Endothelial cell of umbilical vein (primary cell): ENCODE results near the gene PLPP3. TPM values are rescaled to one million over a fixed set of nuclear protein-coding genes. Genes with fewer than 3 reads are reported as not detected.
A peak's percentile ranks its signal among the peaks of the same experiment; 100 is the strongest.

Experiments used
- BruUV-seq: library from RNA; stranded (reverse); fragments of 400-500 nt; replicated peaks from 2 replicates; lab custom pipeline; 2021; lab: Mats Ljungman, UMichigan
- CTCF ChIA-PET: fragments of 300-600, 350-600 bp; sonication (Branson Sonifier 250); formaldehyde crosslinking; loops from one replicate; lab custom pipeline; 2021; ENCODE audit warnings: antibody characterized with exemption, inconsistent platforms; lab: Charles Lee
- POLR2A ChIA-PET: fragments of 300-600, 350-600 bp; sonication (Branson Sonifier 250); formaldehyde crosslinking; loops from one replicate; lab custom pipeline; 2021; ENCODE audit warnings: antibody characterized with exemption, inconsistent platforms; lab: Charles Lee
- DNase-seq: peaks from one replicate; pipeline ENCODE4 v3.0.0-alpha.2; 2011; ENCODE audit warnings: low read depth, low spot score
- FAIRE-seq: peaks from 2 replicates; lab custom pipeline; 2011; peaks lifted over from hg19 to GRCh38; lab: Jason Lieb, UNC
- H2AFZ ChIP-seq: 2 replicates; pipeline ENCODE4 v1.6.0; 2012; ENCODE audit warnings: low read depth, low read length, control low read depth, inconsistent platforms
- H3K27ac ChIP-seq: 2 replicates; pipeline ENCODE4 v1.5.1; 2011; ENCODE audit warnings: low read depth, mild to moderate bottlenecking, control low read depth, low read length, moderate library complexity; ENCODE audit not compliant: insufficient read depth
- H3K27me3 ChIP-seq, 2 experiments: 2 replicates each; pipeline versions ENCODE4 v1.6.0 to v1.6.1; 2011; ENCODE audit warnings: low read length in 2 of 2, mixed read lengths in 1 of 2; ENCODE audit not compliant: control insufficient read depth in 2 of 2, insufficient read depth in 2 of 2
- H3K36me3 ChIP-seq, 2 experiments: 2 replicates in 1 of 2; 3 replicates in 1 of 2; pipeline ENCODE4 v1.5.1; 2011; ENCODE audit warnings: low read length in 2 of 2, mild to moderate bottlenecking in 1 of 2, moderate library complexity in 1 of 2; ENCODE audit not compliant: control insufficient read depth in 2 of 2, insufficient read depth in 2 of 2; ENCODE audit errors: extremely low read depth in 1 of 2
- H3K4me1 ChIP-seq: 3 replicates; pipeline ENCODE4 v1.5.1; 2011; ENCODE audit warnings: mild to moderate bottlenecking, low read length; ENCODE audit not compliant: control insufficient read depth, insufficient read depth; ENCODE audit errors: extremely low read depth
- H3K4me2 ChIP-seq: 2 replicates; pipeline ENCODE4 v1.6.1; 2011; ENCODE audit warnings: low read length, control low read depth, mixed read lengths; ENCODE audit not compliant: insufficient read depth
- H3K4me3 ChIP-seq, 3 experiments: fragments of 200-600 bp in 1 of 3; sonication (generic), shearing (Covaris generic) in 1 of 3; replicated peaks in 1 of 3; 2 replicates each; pipeline ENCODE4 v1.5.1; 2011 to 2016; ENCODE audit warnings: control low read depth in 3 of 3, low read length in 3 of 3, mild to moderate bottlenecking in 2 of 3, inconsistent platforms in 1 of 3, low read depth in 1 of 3, moderate library complexity in 1 of 3; ENCODE audit not compliant: insufficient read depth in 1 of 3
- H3K79me2 ChIP-seq: 2 replicates; pipeline ENCODE4 v1.6.0; 2012; ENCODE audit warnings: low read length, inconsistent platforms; ENCODE audit not compliant: control insufficient read depth, insufficient read depth
- H3K9ac ChIP-seq: replicated peaks from 2 replicates; pipeline ENCODE3; 2011; ENCODE audit warnings: low read length, control low read depth; ENCODE audit not compliant: insufficient read depth; ENCODE audit errors: extremely low read depth
- H3K9me1 ChIP-seq: replicated peaks from 3 replicates; pipeline ENCODE4 v1.6.0; 2011; ENCODE audit warnings: mild to moderate bottlenecking, low read length; ENCODE audit not compliant: control insufficient read depth, insufficient read depth; ENCODE audit errors: extremely low read depth
- H3K9me3 ChIP-seq: replicated peaks from 2 replicates; pipeline ENCODE4 v1.5.1; 2012; ENCODE audit warnings: low read length, inconsistent platforms; ENCODE audit not compliant: control insufficient read depth, insufficient read depth
- H4K20me1 ChIP-seq: replicated peaks from 2 replicates; pipeline ENCODE3; 2011; ENCODE audit warnings: mild to moderate bottlenecking, low read length; ENCODE audit not compliant: control insufficient read depth, insufficient read depth; ENCODE audit errors: extremely low read depth
- FOS ChIP-seq: IDR thresholded peaks from 2 replicates; pipeline ENCODE4 v1.6.1; 2011; ENCODE audit warnings: mild to moderate bottlenecking, low read length, moderate library complexity, borderline replicate concordance; ENCODE audit not compliant: insufficient read depth
- GATA2 ChIP-seq: IDR thresholded peaks from 2 replicates; pipeline ENCODE4 v1.7.0; 2011; ENCODE audit warnings: low read depth, mild to moderate bottlenecking, moderate library complexity, mixed read lengths, low read length; ENCODE audit not compliant: insufficient read length, insufficient read depth
- JUN ChIP-seq: IDR thresholded peaks from 2 replicates; pipeline ENCODE4 v1.6.1; 2011; ENCODE audit warnings: borderline replicate concordance, low read depth; ENCODE audit not compliant: insufficient read length, insufficient read depth
- MYC ChIP-seq: IDR thresholded peaks from one replicate; pipeline ENCODE4 v1.6.1; 2011; ENCODE audit warnings: mild to moderate bottlenecking, low read depth, low read length
- POLR2A ChIP-seq: IDR thresholded peaks from 2 replicates; pipeline ENCODE4 v1.6.1; 2012; ENCODE audit warnings: low read depth, mild to moderate bottlenecking, control low read depth, low read length
- POLR2AphosphoS5 ChIP-seq: IDR thresholded peaks from 2 replicates; pipeline ENCODE4 v1.6.1; 2012; ENCODE audit warnings: low read depth, mild to moderate bottlenecking, control low read depth, low read length, moderate library complexity; ENCODE audit not compliant: insufficient read depth
- dilution Hi-C: fragments of 300-500 bp; cut with MboI; formaldehyde crosslinking; loops from one replicate; pipeline ENCODE4 v1.15.0; 2019; ENCODE audit warnings: low sequenced_read_pairs; ENCODE audit not compliant: extremely low pct_ligation_motif_present
- intact Hi-C: fragments of 100-400 bp; cut with micrococcal nuclease; formaldehyde crosslinking; loops from one replicate; pipeline ENCODE4 v1.10.0; 2022
- polyA plus RNA-seq, 4 experiments: library from polyadenylated mRNA; depleted of rRNA in 3 of 4; stranded (reverse) in 3 of 4; unstranded in 1 of 4; fragments of >200 nt; gene quantifications; 2 replicates each; pipeline versions ENCODE4 v1.2.1 to v1.2.3, GENCODE V29; 2011 to 2012; ENCODE audit warnings: missing spikeins in 1 of 4
- total RNA-seq: library from RNA; stranded (reverse); gene quantifications from 2 replicates; pipeline ENCODE4 v1.2.3, GENCODE V29; 2021
- TF ChIP-seq, protein P1 (sequence below), 2 donors: IDR thresholded peaks; 1 replicate in 1 of 2; 2 replicates in 1 of 2; pipeline ENCODE4 v1.5.1; 2011; ENCODE audit warnings: low read length in 2 of 2, mild to moderate bottlenecking in 2 of 2, moderate library complexity in 2 of 2, control low read depth in 1 of 2, inconsistent platforms in 1 of 2, low read depth in 1 of 2; ENCODE audit not compliant: insufficient read depth in 1 of 2; ENCODE audit errors: extremely low read depth in 1 of 2

Gene PLPP3
- total and polyA plus RNA-seq, 2 donors (not counting 3 experiments of a cell fraction or from before 2014, with no cell fraction given): 11.3 to 14.1 TPM

DNA sequence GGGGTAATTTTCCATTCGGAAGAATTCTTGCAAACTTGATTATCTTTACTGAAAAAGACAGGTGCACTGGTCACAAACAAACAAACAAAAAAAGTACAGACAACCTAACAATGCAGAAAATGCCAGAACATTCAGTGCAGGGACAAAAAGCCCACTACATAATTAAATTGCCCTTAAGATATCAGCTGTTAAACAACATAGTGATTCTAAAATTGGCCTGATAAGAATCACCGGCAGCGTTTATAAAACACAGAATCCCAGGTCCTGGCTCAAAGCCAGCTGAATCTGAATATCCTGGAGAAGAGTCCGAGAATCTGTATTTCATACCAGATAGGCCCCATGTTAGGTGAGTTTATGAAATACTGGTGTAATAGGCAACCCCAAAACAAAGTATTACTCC lies 6.1 kb downstream of the PLPP3 start:
- H3K27ac ChIP-seq: no peak overlapping the region
- intact Hi-C loops (no loop called here), dilution Hi-C loops (no loop called here)
- peaks cover 41% of the 10 kb centered on the region for H3K4me1 ChIP-seq
- H3K4me3 ChIP-seq: no peak overlapping the region
- no peaks in the 10 kb centered on the region for H4K20me1 ChIP-seq
- FAIRE-seq (no peak), DNase-seq (peak; percentile 48)
- H3K9ac ChIP-seq: no peak overlapping the region
- no peak for TF ChIP-seq FOS
- no peak for TF ChIP-seq MYC
- TF ChIP-seq POLR2AphosphoS5: no peak
- no peak for TF ChIP-seq POLR2A
- TF ChIP-seq, protein P1, sequence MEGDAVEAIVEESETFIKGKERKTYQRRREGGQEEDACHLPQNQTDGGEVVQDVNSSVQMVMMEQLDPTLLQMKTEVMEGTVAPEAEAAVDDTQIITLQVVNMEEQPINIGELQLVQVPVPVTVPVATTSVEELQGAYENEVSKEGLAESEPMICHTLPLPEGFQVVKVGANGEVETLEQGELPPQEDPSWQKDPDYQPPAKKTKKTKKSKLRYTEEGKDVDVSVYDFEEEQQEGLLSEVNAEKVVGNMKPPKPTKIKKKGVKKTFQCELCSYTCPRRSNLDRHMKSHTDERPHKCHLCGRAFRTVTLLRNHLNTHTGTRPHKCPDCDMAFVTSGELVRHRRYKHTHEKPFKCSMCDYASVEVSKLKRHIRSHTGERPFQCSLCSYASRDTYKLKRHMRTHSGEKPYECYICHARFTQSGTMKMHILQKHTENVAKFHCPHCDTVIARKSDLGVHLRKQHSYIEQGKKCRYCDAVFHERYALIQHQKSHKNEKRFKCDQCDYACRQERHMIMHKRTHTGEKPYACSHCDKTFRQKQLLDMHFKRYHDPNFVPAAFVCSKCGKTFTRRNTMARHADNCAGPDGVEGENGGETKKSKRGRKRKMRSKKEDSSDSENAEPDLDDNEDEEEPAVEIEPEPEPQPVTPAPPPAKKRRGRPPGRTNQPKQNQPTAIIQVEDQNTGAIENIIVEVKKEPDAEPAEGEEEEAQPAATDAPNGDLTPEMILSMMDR (IDR thresholded peaks at IDR 0.05; ENCODE audit: extremely low read depth in 1 of 2, insufficient read depth in 1 of 2, low read depth in 1 of 2, low read length in 2 of 2): no peak
- TF ChIP-seq GATA2: peak; percentile 54
- TF ChIP-seq JUN: no peak
- POLR2A ChIA-PET: no interaction called here
- no peaks in the 10 kb centered on the region for H3K9me1 ChIP-seq
- no TSS peak for BruUV-seq
- peak overlapping the region; percentile 79 for H3K4me2 ChIP-seq
- peak overlapping the region; percentile 15 for H2AFZ ChIP-seq
- peaks cover 53% of the 10 kb centered on the region for H3K79me2 ChIP-seq
- no peaks in the 10 kb centered on the region for H3K36me3 ChIP-seq
- H3K9me3 ChIP-seq: no peaks in the 10 kb centered on the region
- H3K27me3 ChIP-seq: no peaks in the 10 kb centered on the region
- CTCF ChIA-PET: interaction anchor here (1.1 kb wide), 1 partner anchor 12 kb away, joined by 3 read pairs; no protein-coding TSS in a partner anchor
